HepG2 (cell line): Measurements from ENCODE around the gene KDR.

Source experiments
- MIXL1 ChIP-seq: IDR thresholded peaks from 2 replicates; pipeline ENCODE4 v1.6.1; 2016
- ZNF260 ChIP-seq: sonication (generic); formaldehyde crosslinking; IDR thresholded peaks from 2 replicates; pipeline ENCODE4 v1.4.0; 2020; ENCODE audit warnings: missing genetic modification reagents, low read depth, mild to moderate bottlenecking, borderline replicate concordance
- ZNF329 ChIP-seq: sonication (generic); formaldehyde crosslinking; IDR thresholded peaks from 2 replicates; pipeline ENCODE4 v1.9.0; 2021; ENCODE audit warnings: low read depth, mild to moderate bottlenecking, missing genetic modification reagents
- ZSCAN29 ChIP-seq: sonication (generic); formaldehyde crosslinking; conservative IDR thresholded peaks from 2 replicates; pipeline ENCODE4 v1.4.0; 2020; ENCODE audit warnings: mild to moderate bottlenecking, missing genetic modification reagents
- TF ChIP-seq, protein P1 (sequence below), 2 experiments: IDR thresholded peaks; 2 replicates each; pipeline ENCODE4 v1.6.1; 2011 to 2012; ENCODE audit warnings: low read length in 2 of 2, borderline replicate concordance in 1 of 2, low read depth in 1 of 2, mild to moderate bottlenecking in 1 of 2, moderate library complexity in 1 of 2
- TF ChIP-seq, protein P2 (sequence below), 2 experiments: sonication (generic) in 1 of 2; formaldehyde crosslinking in 1 of 2; IDR thresholded peaks; 2 replicates each; pipeline versions ENCODE4 v1.5.1 to v1.6.1; 2011 to 2020; ENCODE audit warnings: borderline replicate concordance in 1 of 2, low read depth in 1 of 2, low read length in 1 of 2, mild to moderate bottlenecking in 1 of 2, missing genetic modification reagents in 1 of 2, moderate library complexity in 1 of 2
- TF ChIP-seq, protein P3 (sequence below): sonication (generic); formaldehyde crosslinking; IDR thresholded peaks from 2 replicates; pipeline ENCODE4 v1.5.0; 2020; ENCODE audit warnings: missing genetic modification reagents, mild to moderate bottlenecking, borderline replicate concordance

DNA sequence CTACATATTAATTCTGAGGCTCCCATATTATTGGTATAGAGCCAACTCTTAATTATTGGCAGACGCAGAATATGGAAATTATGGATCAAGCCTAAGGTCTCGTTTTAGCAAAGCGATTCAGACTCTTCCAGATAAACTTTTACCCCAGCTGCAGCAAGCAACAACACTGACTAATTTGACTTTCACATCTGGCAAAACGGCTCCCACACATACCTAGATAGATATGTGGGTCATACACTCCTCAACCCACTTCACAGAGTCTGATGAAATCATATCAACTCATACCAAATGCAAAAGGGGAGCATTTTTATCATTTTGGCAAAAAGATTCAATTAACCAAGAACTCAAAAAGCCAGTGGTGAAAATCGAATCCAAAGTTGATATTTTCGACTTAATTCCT is 36.3 kb upstream of the KDR start:
- TF ChIP-seq, protein P1, sequence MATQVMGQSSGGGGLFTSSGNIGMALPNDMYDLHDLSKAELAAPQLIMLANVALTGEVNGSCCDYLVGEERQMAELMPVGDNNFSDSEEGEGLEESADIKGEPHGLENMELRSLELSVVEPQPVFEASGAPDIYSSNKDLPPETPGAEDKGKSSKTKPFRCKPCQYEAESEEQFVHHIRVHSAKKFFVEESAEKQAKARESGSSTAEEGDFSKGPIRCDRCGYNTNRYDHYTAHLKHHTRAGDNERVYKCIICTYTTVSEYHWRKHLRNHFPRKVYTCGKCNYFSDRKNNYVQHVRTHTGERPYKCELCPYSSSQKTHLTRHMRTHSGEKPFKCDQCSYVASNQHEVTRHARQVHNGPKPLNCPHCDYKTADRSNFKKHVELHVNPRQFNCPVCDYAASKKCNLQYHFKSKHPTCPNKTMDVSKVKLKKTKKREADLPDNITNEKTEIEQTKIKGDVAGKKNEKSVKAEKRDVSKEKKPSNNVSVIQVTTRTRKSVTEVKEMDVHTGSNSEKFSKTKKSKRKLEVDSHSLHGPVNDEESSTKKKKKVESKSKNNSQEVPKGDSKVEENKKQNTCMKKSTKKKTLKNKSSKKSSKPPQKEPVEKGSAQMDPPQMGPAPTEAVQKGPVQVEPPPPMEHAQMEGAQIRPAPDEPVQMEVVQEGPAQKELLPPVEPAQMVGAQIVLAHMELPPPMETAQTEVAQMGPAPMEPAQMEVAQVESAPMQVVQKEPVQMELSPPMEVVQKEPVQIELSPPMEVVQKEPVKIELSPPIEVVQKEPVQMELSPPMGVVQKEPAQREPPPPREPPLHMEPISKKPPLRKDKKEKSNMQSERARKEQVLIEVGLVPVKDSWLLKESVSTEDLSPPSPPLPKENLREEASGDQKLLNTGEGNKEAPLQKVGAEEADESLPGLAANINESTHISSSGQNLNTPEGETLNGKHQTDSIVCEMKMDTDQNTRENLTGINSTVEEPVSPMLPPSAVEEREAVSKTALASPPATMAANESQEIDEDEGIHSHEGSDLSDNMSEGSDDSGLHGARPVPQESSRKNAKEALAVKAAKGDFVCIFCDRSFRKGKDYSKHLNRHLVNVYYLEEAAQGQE (IDR thresholded peaks at IDR 0.05; ENCODE audit: borderline replicate concordance in 1 of 2, low read depth in 1 of 2, low read length in 2 of 2): no peak
- TF ChIP-seq, protein P2, sequence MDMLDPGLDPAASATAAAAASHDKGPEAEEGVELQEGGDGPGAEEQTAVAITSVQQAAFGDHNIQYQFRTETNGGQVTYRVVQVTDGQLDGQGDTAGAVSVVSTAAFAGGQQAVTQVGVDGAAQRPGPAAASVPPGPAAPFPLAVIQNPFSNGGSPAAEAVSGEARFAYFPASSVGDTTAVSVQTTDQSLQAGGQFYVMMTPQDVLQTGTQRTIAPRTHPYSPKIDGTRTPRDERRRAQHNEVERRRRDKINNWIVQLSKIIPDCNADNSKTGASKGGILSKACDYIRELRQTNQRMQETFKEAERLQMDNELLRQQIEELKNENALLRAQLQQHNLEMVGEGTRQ (IDR thresholded peaks at IDR 0.05; ENCODE audit: low read depth, low read length): no peak
- TF ChIP-seq, protein P2 (CRISPR knock-in tag; IDR thresholded peaks at IDR 0.05; ENCODE audit: borderline replicate concordance): no peak
- TF ChIP-seq MIXL1 (CRISPR knock-in tag) (no peak), ZNF260 (CRISPR knock-in tag) (no peak), ZSCAN29 (CRISPR knock-in tag) (no peak), ZNF329 (CRISPR knock-in tag) (no peak)
- TF ChIP-seq, protein P3, sequence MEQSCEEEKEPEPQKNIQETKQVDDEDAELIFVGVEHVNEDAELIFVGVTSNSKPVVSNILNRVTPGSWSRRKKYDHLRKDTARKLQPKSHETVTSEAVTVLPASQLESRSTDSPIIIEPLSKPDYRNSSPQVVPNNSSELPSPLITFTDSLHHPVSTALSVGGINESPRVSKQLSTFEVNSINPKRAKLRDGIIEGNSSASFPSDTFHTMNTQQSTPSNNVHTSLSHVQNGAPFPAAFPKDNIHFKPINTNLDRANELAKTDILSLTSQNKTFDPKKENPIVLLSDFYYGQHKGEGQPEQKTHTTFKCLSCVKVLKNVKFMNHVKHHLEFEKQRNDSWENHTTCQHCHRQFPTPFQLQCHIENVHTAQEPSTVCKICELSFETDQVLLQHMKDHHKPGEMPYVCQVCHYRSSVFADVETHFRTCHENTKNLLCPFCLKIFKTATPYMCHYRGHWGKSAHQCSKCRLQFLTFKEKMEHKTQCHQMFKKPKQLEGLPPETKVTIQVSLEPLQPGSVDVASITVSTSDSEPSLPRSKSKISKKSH (CRISPR knock-in tag): no peak
